ENCODE data around the gene ATP5IF1.

Gene ATP5IF1

GRCh38 chr1:28239004-28239403 lies 3.1 kb downstream of the ATP5IF1 start:
- DNase-seq, result no peak

- no peak for DNase-seq
Observed at GRCh38 chr1:28240024-28240423, 4.1 kb downstream of the ATP5IF1 start.

- no peak for DNase-seq
Observed at GRCh38 chr1:28241638-28242241, 5.8 kb downstream of the ATP5IF1 start.

GRCh38 chr1:28243685-28244311 lies 7.9 kb downstream of the ATP5IF1 start:
- DNase-seq, result no peak

GRCh38 chr1:28244549-28245251 lies 8.8 kb downstream of the ATP5IF1 start:
- no peak for DNase-seq

GRCh38 chr1:28246427-28246832 lies 10.5 kb downstream of the ATP5IF1 start:
- no peak for DNase-seq

GRCh38 chr1:28247612-28248272 lies 11.8 kb downstream of the ATP5IF1 start:
- no peak for DNase-seq

GRCh38 chr1:28248273-28249012 lies 12.5 kb downstream of the ATP5IF1 start:
- DNase-seq, result peak; percentile 75

GRCh38 chr1:28249013-28249865 lies 13.3 kb downstream of the ATP5IF1 start:
- peak; percentile 45 for DNase-seq

- no peak for DNase-seq
Observed at GRCh38 chr1:28249866-28250295, 14.0 kb downstream of the ATP5IF1 start.

GRCh38 chr1:28256197-28256827 lies 20.4 kb downstream of the ATP5IF1 start:
- DNase-seq, result no peak

- no peak for DNase-seq
Observed at GRCh38 chr1:28257736-28258135, 21.8 kb downstream of the ATP5IF1 start.

GRCh38 chr1:28258628-28259251 lies 22.8 kb downstream of the ATP5IF1 start:
- DNase-seq, result no peak

- peak; percentile 98 for DNase-seq
Observed at GRCh38 chr1:28259252-28259933, 23.5 kb downstream of the ATP5IF1 start, which contains the start of gene SESN2. Gene SESN2 (plus strand): TSS chr1:28259518. CDS start chr1:28259848, 330 bp downstream.

GRCh38 chr1:28259934-28260802 lies 24.2 kb downstream of the ATP5IF1 start:
- DNase-seq, result peak; percentile 10

- DNase-seq, result no peak
Observed at GRCh38 chr1:28260803-28261174, 24.9 kb downstream of the ATP5IF1 start.

GRCh38 chr1:28264897-28265296 lies 29.0 kb downstream of the ATP5IF1 start:
- no peak for DNase-seq

GRCh38 chr1:28265577-28265976 lies 29.7 kb downstream of the ATP5IF1 start:
- DNase-seq, result no peak

GRCh38 chr1:28266920-28267322 lies 31.0 kb downstream of the ATP5IF1 start:
- no peak for DNase-seq
